GM12878 (cell line): ENCODE data around the gene CAPZB. TPM values are rescaled to one million over a fixed set of nuclear protein-coding genes. Genes with fewer than 3 reads are reported as not detected.
A peak's percentile ranks its signal among the peaks of the same experiment; 100 is the strongest.

Experiments
- ATAC-seq: fragments of 200-7000 bp; cut with Tn5 transposase; 3 replicates; pipeline ENCODE4 v1.9.1; 2020; ENCODE audit warnings: mild to moderate bottlenecking, moderate library complexity
- BruUV-seq: library from RNA; stranded (reverse); fragments of 400-500 nt; replicated peaks from 2 replicates; lab custom pipeline; 2021; lab: Mats Ljungman, UMichigan
- CTCF ChIA-PET: fragments of 300-600 bp; sonication (Branson Sonifier 250); formaldehyde crosslinking; extraction: SDS; loops from one replicate; lab custom pipeline; 2021; ENCODE audit warnings: inconsistent platforms; lab: Yijun Ruan, JAX
- POLR2A ChIA-PET: fragments of 350-600 bp; formaldehyde crosslinking; extraction: SDS; loops from one replicate; lab custom pipeline; 2021; ENCODE audit warnings: inconsistent platforms; lab: Charles Lee
- RAD21 ChIA-PET: fragments of 300-600 bp; sonication (Branson Sonifier 250); formaldehyde crosslinking; loops from one replicate; lab custom pipeline; 2023; ENCODE audit warnings: antibody characterized with exemption; ENCODE audit not compliant: unreplicated experiment; lab: Charles Lee
- SMC1A ChIA-PET: fragments of 300-600 bp; sonication (Branson Sonifier 250); formaldehyde crosslinking; loops from one replicate; lab custom pipeline; 2023; ENCODE audit not compliant: unreplicated experiment, uncharacterized antibody; lab: Charles Lee
- DNase-seq: peaks from one replicate; pipeline ENCODE4 v3.0.0-alpha.2; 2011; ENCODE audit warnings: low read depth, low spot score
- FAIRE-seq: peaks from 3 replicates; lab custom pipeline; 2011; peaks lifted over from hg19 to GRCh38; lab: Jason Lieb, UNC
- H2AFZ ChIP-seq: 2 replicates; pipeline ENCODE4 v1.6.0; 2011; ENCODE audit warnings: low read depth, low read length, control low read depth; ENCODE audit not compliant: control insufficient read depth
- H3K27ac ChIP-seq: 2 replicates; pipeline ENCODE4 v1.5.1; 2011; ENCODE audit warnings: control low read depth; ENCODE audit not compliant: control insufficient read depth, insufficient read depth
- H3K27me3 ChIP-seq, 2 experiments: replicated peaks in 1 of 2; 2 replicates each; pipeline versions ENCODE4 v1.6.0 to v1.6.1; 2011; ENCODE audit warnings: low read length in 1 of 2; ENCODE audit not compliant: control insufficient read depth in 2 of 2, insufficient read depth in 2 of 2
- H3K36me3 ChIP-seq, 2 experiments: 2 replicates each; pipeline ENCODE4 v1.5.1; 2011; ENCODE audit warnings: low read length in 1 of 2; ENCODE audit not compliant: control insufficient read depth in 2 of 2, insufficient read depth in 2 of 2
- H3K4me1 ChIP-seq: 2 replicates; pipeline ENCODE4 v1.6.1; 2011; ENCODE audit warnings: mild to moderate bottlenecking, low read length, moderate library complexity, mixed read lengths; ENCODE audit not compliant: control insufficient read depth, insufficient read depth
- H3K4me2 ChIP-seq: 2 replicates; pipeline ENCODE4 v1.6.0; 2011; ENCODE audit warnings: control low read depth; ENCODE audit not compliant: control insufficient read depth, insufficient read depth
- H3K4me3 ChIP-seq: fragments of 200-600 bp; sonication (generic); 2 replicates; pipeline ENCODE4 v1.5.1; 2016
- H3K79me2 ChIP-seq: 2 replicates; pipeline ENCODE4 v1.6.0; 2011; ENCODE audit warnings: low read length; ENCODE audit not compliant: control insufficient read depth, insufficient read depth
- H3K9ac ChIP-seq: 2 replicates; pipeline ENCODE4 v1.8.0; 2011; ENCODE audit warnings: low read length, control low read depth, mixed read lengths; ENCODE audit not compliant: control insufficient read depth, insufficient read depth
- H3K9me3 ChIP-seq: replicated peaks from 3 replicates; pipeline ENCODE4 v1.5.1; 2011; ENCODE audit warnings: mild to moderate bottlenecking, low read length; ENCODE audit not compliant: control insufficient read depth, insufficient read depth
- H4K20me1 ChIP-seq: 2 replicates; pipeline ENCODE4 v1.6.0; 2011; ENCODE audit not compliant: control insufficient read depth, insufficient read depth
- CHD1 ChIP-seq: IDR thresholded peaks from 2 replicates; pipeline ENCODE4 v1.6.1; 2012; ENCODE audit warnings: low read depth, low read length, improper control_type of control experiment
- CTCF ChIP-seq, 3 experiments: IDR thresholded peaks in 2 of 3; conservative IDR thresholded peaks in 1 of 3; 2 replicates each; pipeline ENCODE4 v1.5.1; 2011; ENCODE audit warnings: low read depth in 3 of 3, low read length in 3 of 3, mild to moderate bottlenecking in 3 of 3, control low read depth in 2 of 3, moderate library complexity in 2 of 3, inconsistent platforms in 1 of 3, mixed read lengths in 1 of 3; ENCODE audit not compliant: control insufficient read depth in 2 of 3, insufficient read depth in 1 of 3; ENCODE audit errors: extremely low read depth in 1 of 3
- CUX1 ChIP-seq: IDR thresholded peaks from 2 replicates; pipeline ENCODE4 v1.6.1; 2012; ENCODE audit warnings: improper control_type of control experiment, low read depth, low read length; ENCODE audit not compliant: insufficient replicate concordance
- EED ChIP-seq: sonication (generic); IDR thresholded peaks from 2 replicates; pipeline ENCODE4 v1.6.1; 2016; ENCODE audit warnings: antibody characterized with exemption, low read depth
- IKZF1 ChIP-seq: fragments of 450-650 bp; conservative IDR thresholded peaks from 2 replicates; pipeline ENCODE4 v1.6.1; 2017; ENCODE audit warnings: antibody characterized with exemption, mild to moderate bottlenecking
- IKZF2 ChIP-seq, 2 experiments: fragments of 450-650 bp; IDR thresholded peaks; 2 replicates each; pipeline ENCODE4 v1.6.1; 2017; ENCODE audit warnings: mild to moderate bottlenecking in 2 of 2, moderate library complexity in 2 of 2
- LARP7 ChIP-seq: fragments of 450-650 bp; IDR thresholded peaks from 2 replicates; pipeline ENCODE4 v1.6.1; 2017; ENCODE audit warnings: mild to moderate bottlenecking
- MEF2A ChIP-seq: IDR thresholded peaks from 2 replicates; pipeline ENCODE4 v1.6.1; 2011; ENCODE audit warnings: low read depth, mild to moderate bottlenecking, low read length, moderate library complexity; ENCODE audit not compliant: insufficient read depth
- MYC ChIP-seq: IDR thresholded peaks from 2 replicates; pipeline ENCODE4 v1.6.1; 2011; ENCODE audit warnings: mild to moderate bottlenecking, low read length, moderate library complexity, inconsistent platforms; ENCODE audit not compliant: insufficient read depth, insufficient replicate concordance, insufficient read length, severe bottlenecking
- NFXL1 ChIP-seq: fragments of 450-650 bp; IDR thresholded peaks from 2 replicates; pipeline ENCODE4 v1.6.1; 2017; ENCODE audit warnings: antibody characterized with exemption, mild to moderate bottlenecking, borderline replicate concordance
- NR2C2 ChIP-seq: IDR thresholded peaks from 2 replicates; pipeline ENCODE4 v1.6.1; 2011; ENCODE audit warnings: borderline replicate concordance, low read depth; ENCODE audit not compliant: control insufficient read depth, insufficient read length
- PML ChIP-seq: IDR thresholded peaks from 2 replicates; pipeline ENCODE4 v1.6.1; 2012; ENCODE audit warnings: low read length, inconsistent platforms
- POU2F2 ChIP-seq: IDR thresholded peaks from 3 replicates; pipeline ENCODE4 v1.6.1; 2011; ENCODE audit warnings: low read depth, mild to moderate bottlenecking, low read length, borderline replicate concordance
- RAD51 ChIP-seq: fragments of 450-650 bp; IDR thresholded peaks from 2 replicates; pipeline ENCODE4 v1.6.1; 2016; ENCODE audit warnings: moderate library complexity, mild to moderate bottlenecking, inconsistent platforms
- RUNX3 ChIP-seq: IDR thresholded peaks from 2 replicates; pipeline ENCODE4 v1.6.1; 2012; ENCODE audit warnings: low read length, inconsistent platforms
- WGBS: methylation state at CpG from one replicate; pipeline ENCODE4 v1.1.6; 2016; ENCODE audit warnings: low lambda C conversion rate; ENCODE audit not compliant: insufficient replicate concordance, insufficient coverage; ENCODE audit errors: missing lambda C conversion rate; 5-methylcytosine and 5-hydroxymethylcytosine counted together
- in situ Hi-C: fragments of 300-500 bp; cut with MboI; formaldehyde crosslinking; loops from 9 replicates; pipeline ENCODE4 v1.14.3; 2018; ENCODE audit warnings: mixed read lengths
- intact Hi-C: fragments of 100-400 bp; cut with micrococcal nuclease; formaldehyde crosslinking; loops from one replicate; pipeline ENCODE4 v1.14.2; 2022; ENCODE audit not compliant: unreplicated experiment
- polyA plus RNA-seq, 11 experiments: library from polyadenylated mRNA; depleted of rRNA in 4 of 11; unstranded in 6 of 11; stranded (reverse) in 5 of 11; fragments of >200 nt; fragmentation: Nextera tagmentation in 4 of 11; fragmentation: Illumina TruSeq in 1 of 11; extraction: Ambion mirVana in 4 of 11; extraction: Trizol in 1 of 11; gene quantifications; 1 replicate in 1 of 11; 2 replicates in 10 of 11; pipeline versions ENCODE4 v1.2.1 to v1.2.3, GENCODE V29; 2011 to 2016; ENCODE audit warnings: inconsistent platforms in 2 of 11, missing spikeins in 2 of 11, low read depth in 1 of 11
- total RNA-seq, 4 experiments: library from RNA; depleted of rRNA in 3 of 4; stranded (reverse); fragments of >200 nt in 3 of 4; fragmentation: Illumina TruSeq in 1 of 4; extraction: Trizol in 1 of 4; gene quantifications; 2 replicates each; pipeline versions ENCODE4 v1.2.1 to v1.2.3, GENCODE V29; 2013 to 2021

CAPZB gene
- total and polyA plus RNA-seq, 10 of the 15 experiments (the other 5 are each of a cell fraction or from before 2014, with no cell fraction given) = 104 to 454 (median 213) TPM

GRCh38 chr1:19445417-19446342, 39.7 kb downstream of the CAPZB start:
- H3K9me3 ChIP-seq = no peaks in the 10 kb centered on the region
- intact Hi-C loops (no loop called here), in situ Hi-C loops (no loop called here)
- no peak overlapping the region for H3K4me3 ChIP-seq
- H2AFZ ChIP-seq = no peak overlapping the region
- CTCF ChIA-PET = interaction anchor here (0.8 to 1.3 kb wide), 2 partner anchors 8 to 55 kb away, joined by 3 to 4 read pairs; no protein-coding TSS in a partner anchor
- peak overlapping the region; percentile 31; the same call in 1 of the 2 replicates for H3K27ac ChIP-seq
- WGBS = 46% methylated on average over 13 of the region's 13 CpGs
- peaks cover 8 to 24% of the 10 kb centered on the region in 2 experiments; a peak in 3 of 4 replicates for H3K36me3 ChIP-seq
- H3K4me1 ChIP-seq = peaks cover 31% of the 10 kb centered on the region
- H4K20me1 ChIP-seq = peaks cover 4% of the 10 kb centered on the region; the same call in 1 of the 2 replicates
- POLR2A ChIA-PET = no interaction called here
- no peak overlapping the region for H3K4me2 ChIP-seq
- DNase-seq (no peak), FAIRE-seq (no peak), ATAC-seq (peak; percentile 55)
- BruUV-seq = no TSS peak
- SMC1A ChIA-PET = interaction anchor here (0.7 to 1.7 kb wide), 4 partner anchors 8 to 41 kb away, joined by 3 to 5 read pairs (median 4); no protein-coding TSS in a partner anchor
- H3K79me2 ChIP-seq = peaks cover 83% of the 10 kb centered on the region
- RAD21 ChIA-PET = interaction anchor here (1.0 kb wide), 1 partner anchor 136 kb away, joined by 4 read pairs; no protein-coding TSS in a partner anchor
- no peaks in the 10 kb centered on the region for H3K27me3 ChIP-seq
- H3K9ac ChIP-seq = no peak overlapping the region
- TF ChIP-seq POU2F2 = peak; percentile 19; the same call in 1 of the 3 replicates
- no peak for TF ChIP-seq CHD1
- TF ChIP-seq IKZF1 = peak; percentile 47; the same call in 1 of the 2 replicates
- TF ChIP-seq MEF2A = no peak
- peak; percentile 60 to 65 for TF ChIP-seq IKZF2 (IDR thresholded peaks at IDR 0.05)
- no peak for TF ChIP-seq PML
- no peak for TF ChIP-seq NR2C2
- peak; percentile 3 to 35 (median 30); a peak in 3 of 6 replicates for TF ChIP-seq CTCF (IDR thresholded peaks at IDR 0.05 in 2 of 3, conservative IDR thresholded peaks at IDR 0.05 in 1 of 3; ENCODE audit: control insufficient read depth in 2 of 3, extremely low read depth in 1 of 3, insufficient read depth in 1 of 3, low read depth in 3 of 3, low read length in 3 of 3)
- TF ChIP-seq LARP7 = no peak
- 0 out of 2 replicates have a peak, but pooled peaks have one; percentile 44 for TF ChIP-seq EED
- TF ChIP-seq NFXL1 = no peak
- 0 out of 2 replicates have a peak, but pooled peaks have one; percentile 22 for TF ChIP-seq RUNX3
- TF ChIP-seq MYC = no peak
- TF ChIP-seq RAD51 = no peak
- no peak for TF ChIP-seq CUX1
